Measurements from ENCODE around the gene C10orf62.

DNA sequence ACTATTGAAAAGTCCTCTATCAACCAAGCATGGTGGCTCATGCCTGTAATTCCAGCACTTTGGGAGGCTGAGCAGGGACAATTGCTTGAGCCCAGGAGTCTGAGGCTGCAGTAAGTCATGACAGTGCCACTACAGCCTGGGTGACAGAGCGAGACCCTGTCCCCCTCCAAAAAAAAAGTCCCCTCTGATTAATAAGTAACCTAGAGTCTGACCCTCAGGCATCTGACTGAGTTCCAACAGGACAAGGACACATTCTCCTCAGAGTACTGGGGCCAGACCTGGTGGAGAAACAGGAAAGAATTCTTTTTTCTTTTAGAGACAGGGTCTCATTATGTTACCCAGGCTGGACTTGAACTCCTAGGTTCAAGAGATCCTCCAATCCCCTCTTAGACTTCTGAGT is 33.8 kb downstream of the C10orf62 start:
- TF ChIP-seq, protein P1, sequence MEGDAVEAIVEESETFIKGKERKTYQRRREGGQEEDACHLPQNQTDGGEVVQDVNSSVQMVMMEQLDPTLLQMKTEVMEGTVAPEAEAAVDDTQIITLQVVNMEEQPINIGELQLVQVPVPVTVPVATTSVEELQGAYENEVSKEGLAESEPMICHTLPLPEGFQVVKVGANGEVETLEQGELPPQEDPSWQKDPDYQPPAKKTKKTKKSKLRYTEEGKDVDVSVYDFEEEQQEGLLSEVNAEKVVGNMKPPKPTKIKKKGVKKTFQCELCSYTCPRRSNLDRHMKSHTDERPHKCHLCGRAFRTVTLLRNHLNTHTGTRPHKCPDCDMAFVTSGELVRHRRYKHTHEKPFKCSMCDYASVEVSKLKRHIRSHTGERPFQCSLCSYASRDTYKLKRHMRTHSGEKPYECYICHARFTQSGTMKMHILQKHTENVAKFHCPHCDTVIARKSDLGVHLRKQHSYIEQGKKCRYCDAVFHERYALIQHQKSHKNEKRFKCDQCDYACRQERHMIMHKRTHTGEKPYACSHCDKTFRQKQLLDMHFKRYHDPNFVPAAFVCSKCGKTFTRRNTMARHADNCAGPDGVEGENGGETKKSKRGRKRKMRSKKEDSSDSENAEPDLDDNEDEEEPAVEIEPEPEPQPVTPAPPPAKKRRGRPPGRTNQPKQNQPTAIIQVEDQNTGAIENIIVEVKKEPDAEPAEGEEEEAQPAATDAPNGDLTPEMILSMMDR (IDR thresholded peaks at IDR 0.05; ENCODE audit: control extremely low read depth in 1 of 3, insufficient read depth in 1 of 3, low read depth in 1 of 3, low read length in 3 of 3), result no peak
- no peak for TF ChIP-seq TAF1 (IDR thresholded peaks at IDR 0.05; ENCODE audit: low read depth, low read length)
- no peak for TF ChIP-seq JUND (IDR thresholded peaks at IDR 0.05; ENCODE audit: low read length)
- TF ChIP-seq POLR2AphosphoS5 (IDR thresholded peaks at IDR 0.05; ENCODE audit: low read depth, low read length), result no peak
- TF ChIP-seq, protein P2, sequence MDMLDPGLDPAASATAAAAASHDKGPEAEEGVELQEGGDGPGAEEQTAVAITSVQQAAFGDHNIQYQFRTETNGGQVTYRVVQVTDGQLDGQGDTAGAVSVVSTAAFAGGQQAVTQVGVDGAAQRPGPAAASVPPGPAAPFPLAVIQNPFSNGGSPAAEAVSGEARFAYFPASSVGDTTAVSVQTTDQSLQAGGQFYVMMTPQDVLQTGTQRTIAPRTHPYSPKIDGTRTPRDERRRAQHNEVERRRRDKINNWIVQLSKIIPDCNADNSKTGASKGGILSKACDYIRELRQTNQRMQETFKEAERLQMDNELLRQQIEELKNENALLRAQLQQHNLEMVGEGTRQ (IDR thresholded peaks at IDR 0.05; ENCODE audit: low read length), result no peak
- TF ChIP-seq POLR2A (IDR thresholded peaks at IDR 0.05; ENCODE audit: control extremely low read depth in 1 of 2, low read depth in 2 of 2, low read length in 2 of 2), result no peak
- TF ChIP-seq EGR1 (IDR thresholded peaks at IDR 0.05; ENCODE audit: borderline replicate concordance, low read depth, low read length), result no peak
